Measurements from ENCODE around the gene YAP1. TPM values are rescaled to one million over a fixed set of nuclear protein-coding genes. Genes with fewer than 3 reads are reported as not detected.

YAP1 gene
- polyA plus RNA-seq, 3 donors: not detected

GRCh38 chr11:102121329-102121728, 11.1 kb downstream of the YAP1 start:
- Histone ChIP-seq H3K27ac (ENCODE audit: low read depth in 1 of 2, low read length in 2 of 2) (no peak overlapping the region), H3K4me2 (replicated peaks; ENCODE audit: extremely low read depth, low read length, poor library complexity, severe bottlenecking) (no peak overlapping the region), H2AFZ (ENCODE audit: insufficient read depth, low read depth, low read length, poor library complexity, severe bottlenecking) (no peak overlapping the region), H3K9me3 (replicated peaks in 1 of 2; ENCODE audit: control insufficient read depth in 1 of 2, insufficient read depth in 1 of 2, low read length in 2 of 2) (peaks cover 10% of the 10 kb centered on the region in 2 donors), H3K4me1 (ENCODE audit: control insufficient read depth in 1 of 2, insufficient read depth in 2 of 2, low read length in 2 of 2) (no peaks in the 10 kb centered on the region), H3K79me2 (ENCODE audit: insufficient read depth, low read length) (no peaks in the 10 kb centered on the region), H3K9ac (ENCODE audit: insufficient read depth, low read length, poor library complexity, severe bottlenecking) (no peak overlapping the region), H4K20me1 (ENCODE audit: insufficient read depth, low read length) (no peaks in the 10 kb centered on the region), H3K27me3 (ENCODE audit: control insufficient read depth in 2 of 2, insufficient read depth in 2 of 2, low read length in 2 of 2) (peaks cover 46 to 78% of the 10 kb centered on the region in 2 donors), H3K4me3 (replicated peaks in 1 of 3; ENCODE audit: low read depth in 2 of 3, low read length in 3 of 3) (no peak overlapping the region), H3K36me3 (replicated peaks in 1 of 2; ENCODE audit: control insufficient read depth in 1 of 2, insufficient read depth in 2 of 2, low read length in 2 of 2) (no peaks in the 10 kb centered on the region)
- Mint-ChIP-seq H3K36me3 (no peaks in the 10 kb centered on the region), H3K4me1 (peaks cover 2% of the 10 kb centered on the region), H3K4me3 (peak overlapping the region in 1 of 2 donors; percentile 39), H3K27me3 (ENCODE audit: low read depth in 3 of 3) (peaks cover 78 to 84% (median 78%) of the 10 kb centered on the region in 3 donors), H3K9me3 (peaks cover 2 to 30% (median 26%) of the 10 kb centered on the region in 7 donors), H3K27ac (no peak overlapping the region)
- intact Hi-C loops (cut with micrococcal nuclease): no loop called here
- TF ChIP-seq CTCF (IDR thresholded peaks at IDR 0.05): no peak
- no CpG with 5 or more reads among the region's 2 CpGs for WGBS (ENCODE audit: insufficient coverage)
- no peak for DNase-seq

- Mint-ChIP-seq H3K9me3 (peaks cover 0 to 5% (median 1%) of the 10 kb centered on the region in 7 donors), H3K4me3 (no peak overlapping the region), H3K27ac (no peak overlapping the region), H3K36me3 (no peaks in the 10 kb centered on the region), H3K4me1 (no peaks in the 10 kb centered on the region), H3K27me3 (ENCODE audit: low read depth in 3 of 3) (peaks cover 10 to 21% (median 19%) of the 10 kb centered on the region in 3 donors)
- Histone ChIP-seq H3K4me1 (ENCODE audit: control insufficient read depth in 1 of 2, insufficient read depth in 2 of 2, low read length in 2 of 2) (no peaks in the 10 kb centered on the region), H3K79me2 (ENCODE audit: insufficient read depth, low read length) (no peaks in the 10 kb centered on the region), H3K27ac (ENCODE audit: low read depth in 1 of 2, low read length in 2 of 2) (no peak overlapping the region), H3K27me3 (ENCODE audit: control insufficient read depth in 2 of 2, insufficient read depth in 2 of 2, low read length in 2 of 2) (peaks cover 4 to 7% of the 10 kb centered on the region in 2 donors), H3K9ac (ENCODE audit: insufficient read depth, low read length, poor library complexity, severe bottlenecking) (no peak overlapping the region), H3K36me3 (replicated peaks in 1 of 2; ENCODE audit: control insufficient read depth in 1 of 2, insufficient read depth in 2 of 2, low read length in 2 of 2) (no peaks in the 10 kb centered on the region), H4K20me1 (ENCODE audit: insufficient read depth, low read length) (no peaks in the 10 kb centered on the region), H3K9me3 (replicated peaks in 1 of 2; ENCODE audit: control insufficient read depth in 1 of 2, insufficient read depth in 1 of 2, low read length in 2 of 2) (no peaks in the 10 kb centered on the region), H2AFZ (ENCODE audit: insufficient read depth, low read depth, low read length, poor library complexity, severe bottlenecking) (no peak overlapping the region), H3K4me3 (replicated peaks in 1 of 3; ENCODE audit: low read depth in 2 of 3, low read length in 3 of 3) (no peak overlapping the region), H3K4me2 (replicated peaks; ENCODE audit: extremely low read depth, low read length, poor library complexity, severe bottlenecking) (no peak overlapping the region)
- WGBS (ENCODE audit: insufficient coverage): 50% methylated on average over 1 of the region's 3 CpGs
- TF ChIP-seq CTCF (IDR thresholded peaks at IDR 0.05): no peak
- intact Hi-C loops (cut with micrococcal nuclease): no loop called here
- no peak for DNase-seq
Observed at GRCh38 chr11:102134597-102134996, 24.4 kb downstream of the YAP1 start.

Measured in CD14-positive monocyte (primary cell).